Heart right ventricle (tissue), 16 donors: ENCODE data around the gene NCKAP5. TPM values are rescaled to one million over a fixed set of nuclear protein-coding genes. Genes with fewer than 3 reads are reported as not detected.

Source experiments
- ATAC-seq, 8 donors: fragments of 200-7000 bp; cut with Tn5 transposase; one replicate each; pipeline ENCODE4 v1.9.1; 2020; ENCODE audit warnings: mild to moderate bottlenecking in 8 of 8, moderate library complexity in 8 of 8, moderate number of reproducible peaks in 1 of 8
- DNase-seq, 2 donors: peaks; one replicate each; pipeline ENCODE4 v3.0.0-alpha.2; 2020
- H3K27ac ChIP-seq, 10 donors: fragments of 200-600 bp; sonication (generic) in 2 of 10; one replicate each; pipeline versions ENCODE4 v1.5.0 to v1.8.0; 2020 to 2022; ENCODE audit warnings: mild to moderate bottlenecking in 3 of 10
- H3K27me3 ChIP-seq, 7 donors: fragments of 200-600 bp; one replicate each; pipeline ENCODE4 v1.8.0; 2021 to 2022; ENCODE audit warnings: mild to moderate bottlenecking in 2 of 7
- H3K36me3 ChIP-seq, 9 donors: fragments of 200-600 bp; sonication (generic) in 1 of 9; one replicate each; pipeline versions ENCODE4 v1.5.0 to v1.8.0; 2020 to 2022; ENCODE audit warnings: mild to moderate bottlenecking in 2 of 9
- H3K4me1 ChIP-seq, 9 donors: fragments of 200-600 bp; sonication (generic) in 1 of 9; one replicate each; pipeline versions ENCODE4 v1.5.0 to v1.8.0; 2020 to 2022; ENCODE audit warnings: mild to moderate bottlenecking in 4 of 9
- H3K4me3 ChIP-seq, 10 donors: fragments of 200-600 bp; sonication (generic) in 2 of 10; one replicate each; pipeline versions ENCODE4 v1.5.0 to v1.8.0; 2020 to 2022; ENCODE audit warnings: mild to moderate bottlenecking in 7 of 10, moderate library complexity in 2 of 10
- H3K9me3 ChIP-seq, 11 donors: fragments of 200-600 bp in 10 of 11; sonication (generic) in 2 of 11; one replicate each; pipeline versions ENCODE4 v1.5.0 to v1.8.0; 2013 to 2022; ENCODE audit warnings: mild to moderate bottlenecking in 2 of 11, control low read depth in 1 of 11, moderate library complexity in 1 of 11
- WGBS, 2 donors: extraction: QIAGEN DNeasy Blood & Tissue Kit; methylation state at CpG; one replicate each; pipeline ENCODE4 v1.1.7; 2013; ENCODE audit warnings: inconsistent platforms in 1 of 2; 5-methylcytosine and 5-hydroxymethylcytosine counted together
- intact Hi-C, 10 donors: fragments of 100-400 bp; cut with DNase I; formaldehyde crosslinking; loops; one replicate each; pipeline versions ENCODE4 v1.11.1 to v1.14.2; 2022
- polyA plus RNA-seq, 2 donors: library from polyadenylated mRNA; stranded (reverse); fragments of 200-250 nt; gene quantifications; one replicate each; pipeline ENCODE4 v1.2.3, GENCODE V29; 2013
- total RNA-seq, 10 donors: library from RNA; stranded (reverse); fragmentation: NEBNext Ultra II Directional in 3 of 10; extraction: Animal tissue kit (Norgen Biotek cat#: 25700) in 3 of 10; gene quantifications; one replicate each; pipeline versions ENCODE4 v1.2.1 to v1.2.4, GENCODE V29; 2021 to 2023
- TF ChIP-seq, protein P1 (sequence below), 9 donors: fragments of 200-600 bp; sonication (generic) in 2 of 9; IDR thresholded peaks; one replicate each; pipeline versions ENCODE4 v1.5.0 to v1.8.0; 2021 to 2022; ENCODE audit warnings: antibody characterized with exemption in 9 of 9, mild to moderate bottlenecking in 5 of 9, moderate library complexity in 1 of 9
- donor health status: Arrhythmogenic right ventricular cardiomyopathy.
- donor health status: ischemic (EF 13 %, LVEDD 7.1; RV severe dilation, severe dysfunction).
- donor health status: healthy with polysubstance abuse.
- donor health status: DM: no; HTN: yes; CAD: no.
- donor health status: DM: no; HTN: no; CAD: no.
- donor health status: ischemic (EF 25% LVEDD 6.9; RV normal size, moderate dysfunction).
- donor health status: ischemic (EF 25% LVEDD 5.7; RV mildly dilated, moderate dysfunction).
- donor health status: healthy.
- donor health status: DM: yes; HTN: yes; CAD: no.
- donor health status: Ischemic cardiomyopathy.
- donor health status: ischemic (EF 35%, LVEDD 5.7; RV mildly dilated, moderate dysfunction).
- donor health status: nonischemic (EF 11% LVEDD 7.7; RV severe dilation, severe dysfunction).
- donor health status: DM: yes; HTN: yes; CAD: no.
- donor health status: PGD.
- donor health status: ischemic (EF 29% LVEDD 5.4; RV normal size, mild dysfunction).
- donor health status: nonischemic (EF 23%, LVEDD 6.1; RV moderate dilation, normal function).

The NCKAP5 gene
- total and polyA plus RNA-seq, 12 donors = 0.57 to 11.7 (median 6.2) TPM

DNA sequence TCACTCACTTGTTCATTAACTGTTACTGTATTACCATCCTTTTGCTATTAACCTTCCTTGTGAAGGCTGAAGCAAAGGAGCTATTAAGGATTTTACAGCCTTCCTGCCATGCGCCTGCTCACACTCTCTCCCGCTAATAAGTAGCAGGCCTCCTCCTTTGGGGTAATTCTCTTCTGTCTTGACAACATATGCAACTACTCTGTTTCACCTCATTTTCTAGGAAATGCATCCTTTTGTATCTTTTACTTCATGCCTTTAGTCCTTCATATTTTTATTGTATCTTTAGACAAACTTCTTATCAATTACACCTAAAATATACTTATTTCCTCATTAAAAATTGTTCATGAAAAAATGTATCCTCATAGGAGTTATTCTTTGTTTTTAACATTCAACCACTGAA, 463.4 kb downstream of the NCKAP5 start:
- intact Hi-C loops = no loop called here
- no peak for ATAC-seq
- DNase-seq = no peak
- 95 to 97% methylated on average over 2 of the region's 2 CpGs for WGBS, 2 donors
- Histone ChIP-seq H3K27ac (no peak overlapping the region), H3K4me1 (peaks cover 0 to 14% (median 0%) of the 10 kb centered on the region in 9 donors), H3K27me3 (no peaks in the 10 kb centered on the region), H3K4me3 (no peak overlapping the region), H3K36me3 (no peaks in the 10 kb centered on the region), H3K9me3 (no peaks in the 10 kb centered on the region)
- TF ChIP-seq, protein P1, sequence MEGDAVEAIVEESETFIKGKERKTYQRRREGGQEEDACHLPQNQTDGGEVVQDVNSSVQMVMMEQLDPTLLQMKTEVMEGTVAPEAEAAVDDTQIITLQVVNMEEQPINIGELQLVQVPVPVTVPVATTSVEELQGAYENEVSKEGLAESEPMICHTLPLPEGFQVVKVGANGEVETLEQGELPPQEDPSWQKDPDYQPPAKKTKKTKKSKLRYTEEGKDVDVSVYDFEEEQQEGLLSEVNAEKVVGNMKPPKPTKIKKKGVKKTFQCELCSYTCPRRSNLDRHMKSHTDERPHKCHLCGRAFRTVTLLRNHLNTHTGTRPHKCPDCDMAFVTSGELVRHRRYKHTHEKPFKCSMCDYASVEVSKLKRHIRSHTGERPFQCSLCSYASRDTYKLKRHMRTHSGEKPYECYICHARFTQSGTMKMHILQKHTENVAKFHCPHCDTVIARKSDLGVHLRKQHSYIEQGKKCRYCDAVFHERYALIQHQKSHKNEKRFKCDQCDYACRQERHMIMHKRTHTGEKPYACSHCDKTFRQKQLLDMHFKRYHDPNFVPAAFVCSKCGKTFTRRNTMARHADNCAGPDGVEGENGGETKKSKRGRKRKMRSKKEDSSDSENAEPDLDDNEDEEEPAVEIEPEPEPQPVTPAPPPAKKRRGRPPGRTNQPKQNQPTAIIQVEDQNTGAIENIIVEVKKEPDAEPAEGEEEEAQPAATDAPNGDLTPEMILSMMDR (IDR thresholded peaks at IDR 0.05) = no peak

DNA sequence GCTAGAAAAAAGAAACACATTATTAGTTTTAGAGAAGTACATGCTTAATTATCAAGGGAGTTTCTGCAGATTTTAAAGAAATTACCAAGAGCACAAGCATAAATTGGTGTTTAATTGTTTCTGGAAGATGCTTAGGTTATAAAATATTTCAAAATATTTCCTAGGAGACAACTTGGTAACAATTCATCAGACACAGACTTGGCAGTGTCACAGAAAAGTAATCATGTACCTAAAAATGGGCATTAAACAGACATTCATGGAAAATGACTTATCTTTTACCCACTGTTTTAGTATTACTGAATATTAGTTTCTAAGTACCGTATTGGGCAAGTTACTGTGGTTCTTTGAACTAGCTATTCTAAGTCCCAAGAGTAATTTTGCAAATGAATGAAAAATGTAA, 469.5 kb downstream of the NCKAP5 start:
- WGBS, 2 donors = 77 to 86% methylated on average over 1 of the region's 1 CpG
- DNase-seq = no peak
- H3K27me3 ChIP-seq = no peaks in the 10 kb centered on the region
- TF ChIP-seq, protein P1 (IDR thresholded peaks at IDR 0.05) = no peak
- intact Hi-C loops = no loop called here
- H3K36me3 ChIP-seq = no peaks in the 10 kb centered on the region
- H3K9me3 ChIP-seq = no peaks in the 10 kb centered on the region
- H3K4me1 ChIP-seq = no peaks in the 10 kb centered on the region
- H3K27ac ChIP-seq = no peak overlapping the region
- ATAC-seq = no peak
- H3K4me3 ChIP-seq = no peak overlapping the region

DNA sequence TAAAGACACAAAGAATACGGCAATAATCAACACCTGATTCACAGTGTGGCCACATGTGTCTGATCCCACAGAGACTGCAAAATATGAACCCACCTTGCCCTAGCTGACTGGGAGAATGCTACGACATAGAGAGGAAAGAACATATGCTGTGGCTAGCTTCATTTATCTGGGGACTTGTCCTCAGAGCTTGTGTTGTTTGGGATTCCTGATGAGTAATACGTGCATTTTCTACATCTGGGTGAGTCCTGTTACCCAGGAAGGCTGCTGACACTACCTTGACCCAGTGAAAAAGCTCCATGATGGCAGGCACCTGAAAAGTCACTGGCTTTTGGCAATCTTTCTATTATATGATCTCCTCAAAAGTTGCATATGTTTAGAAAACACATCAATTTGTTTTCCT, 470.6 kb downstream of the NCKAP5 start:
- 84 to 89% methylated on average over 3 of the region's 3 CpGs for WGBS, 2 donors
- intact Hi-C loops = no loop called here

DNA sequence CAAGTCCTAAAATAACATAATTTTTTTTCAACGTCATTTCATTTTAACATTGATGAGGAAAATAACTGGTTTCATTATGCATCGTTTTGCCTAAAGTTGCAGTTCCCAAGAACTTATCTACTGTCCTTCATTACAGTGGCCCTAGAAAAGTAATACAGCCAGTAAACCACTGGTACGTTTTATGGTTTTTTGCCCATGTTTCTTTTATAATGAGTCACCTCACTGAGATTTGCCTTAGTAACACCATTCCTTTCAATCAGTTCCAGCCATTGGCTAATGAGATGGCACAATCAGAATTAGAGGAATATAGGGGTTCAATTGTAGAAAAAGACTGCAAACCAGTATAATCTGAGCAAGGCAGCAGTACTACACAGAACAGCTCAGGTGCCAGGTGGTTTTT, 475.7 kb downstream of the NCKAP5 start:
- intact Hi-C loops = no loop called here
- H3K4me1 ChIP-seq = no peaks in the 10 kb centered on the region
- no peak for ATAC-seq
- DNase-seq = no peak
- H3K27me3 ChIP-seq = no peaks in the 10 kb centered on the region
- no peaks in the 10 kb centered on the region for H3K9me3 ChIP-seq
- H3K36me3 ChIP-seq = no peaks in the 10 kb centered on the region
- 83 to 86% methylated on average over 3 of the region's 3 CpGs for WGBS, 2 donors
- no peak overlapping the region for H3K27ac ChIP-seq
- no peak overlapping the region for H3K4me3 ChIP-seq
- TF ChIP-seq, protein P1 (IDR thresholded peaks at IDR 0.05) = no peak

More for the DNA sequence above, 470.6 kb downstream of the NCKAP5 start:
- H3K27me3 ChIP-seq = no peaks in the 10 kb centered on the region
- no peaks in the 10 kb centered on the region for H3K9me3 ChIP-seq
- no peak for DNase-seq
- H3K36me3 ChIP-seq = no peaks in the 10 kb centered on the region
- TF ChIP-seq, protein P1 (IDR thresholded peaks at IDR 0.05) = no peak
- no peak overlapping the region for H3K4me3 ChIP-seq
- H3K27ac ChIP-seq = no peak overlapping the region
- no peak for ATAC-seq
- no peaks in the 10 kb centered on the region for H3K4me1 ChIP-seq
